IMR-90 (cell line): Measurements from ENCODE around the gene MAGI1. TPM values are rescaled to one million over a fixed set of nuclear protein-coding genes. Genes with fewer than 3 reads are reported as not detected.

ENCODE experiments used
- ATAC-seq: fragments of 200-7000 bp; cut with Tn5 transposase; 2 replicates; pipeline ENCODE4 v1.9.1; 2020; ENCODE audit warnings: low read depth, mild to moderate bottlenecking, moderate library complexity
- BruUV-seq: library from RNA; stranded (reverse); fragments of 400-500 nt; replicated peaks from 2 replicates; lab custom pipeline; 2021; lab: Mats Ljungman, UMichigan
- CTCF ChIA-PET: fragments of 300-600 bp; formaldehyde crosslinking; extraction: SDS; loops from one replicate; lab custom pipeline; 2021; ENCODE audit warnings: antibody characterized with exemption; lab: Yijun Ruan, JAX
- POLR2A ChIA-PET: fragments of 300-600 bp; sonication (Branson Sonifier 250); formaldehyde crosslinking; loops from one replicate; lab custom pipeline; 2022; ENCODE audit warnings: antibody characterized with exemption; ENCODE audit not compliant: unreplicated experiment; lab: Charles Lee
- DNase-seq: peaks from one replicate; pipeline ENCODE4 v3.0.0; 2013
- H2AFZ ChIP-seq: replicated peaks from 2 replicates; pipeline ENCODE3; 2013; ENCODE audit warnings: low read length, mild to moderate bottlenecking; ENCODE audit not compliant: poor library complexity
- H2AK5ac ChIP-seq: 2 replicates; pipeline ENCODE4 v1.6.1; 2013; ENCODE audit warnings: low read depth, low read length, inconsistent platforms
- H2AK9ac ChIP-seq: replicated peaks from 2 replicates; pipeline ENCODE3; 2013; ENCODE audit warnings: mild to moderate bottlenecking, low read depth, low read length, moderate library complexity; ENCODE audit not compliant: poor library complexity
- H2BK120ac ChIP-seq: 2 replicates; pipeline ENCODE4 v1.6.1; 2013; ENCODE audit warnings: low read depth, low read length, inconsistent platforms
- H2BK15ac ChIP-seq: 3 replicates; pipeline ENCODE4 v1.6.1; 2013; ENCODE audit warnings: low read depth, low read length, inconsistent platforms
- H2BK20ac ChIP-seq: 2 replicates; pipeline ENCODE4 v1.6.1; 2013; ENCODE audit warnings: low read depth, mild to moderate bottlenecking, inconsistent platforms, low read length, moderate library complexity
- H2BK5ac ChIP-seq: 2 replicates; pipeline ENCODE4 v1.6.1; 2013; ENCODE audit warnings: mild to moderate bottlenecking, low read depth, low read length, inconsistent platforms; ENCODE audit not compliant: poor library complexity, severe bottlenecking
- H3K14ac ChIP-seq: replicated peaks from 2 replicates; pipeline ENCODE4 v1.6.1; 2013; ENCODE audit warnings: low read depth, low read length, inconsistent platforms
- H3K18ac ChIP-seq: 2 replicates; pipeline ENCODE4 v1.6.1; 2013; ENCODE audit warnings: low read depth, low read length, control low read depth
- H3K23ac ChIP-seq: 2 replicates; pipeline ENCODE4 v1.6.1; 2013; ENCODE audit warnings: low read depth, low read length, inconsistent platforms
- H3K27ac ChIP-seq: 2 replicates; pipeline ENCODE4 v1.5.1; 2013; ENCODE audit warnings: mild to moderate bottlenecking, control low read depth, low read length; ENCODE audit not compliant: insufficient read depth
- H3K27me3 ChIP-seq: 2 replicates; pipeline ENCODE4 v1.6.1; 2013; ENCODE audit warnings: low read length; ENCODE audit not compliant: control insufficient read depth, insufficient read depth
- H3K36me3 ChIP-seq: 2 replicates; pipeline ENCODE4 v1.6.1; 2013; ENCODE audit warnings: low read length, mixed read lengths; ENCODE audit not compliant: control insufficient read depth, insufficient read depth
- H3K4ac ChIP-seq: 2 replicates; pipeline ENCODE4 v1.6.1; 2013; ENCODE audit warnings: low read depth, low read length, inconsistent platforms
- H3K4me1 ChIP-seq: 2 replicates; pipeline ENCODE4 v1.6.1; 2013; ENCODE audit warnings: low read length, mixed read lengths; ENCODE audit not compliant: control insufficient read depth, insufficient read depth
- H3K4me2 ChIP-seq: 2 replicates; pipeline ENCODE4 v1.6.1; 2013; ENCODE audit warnings: low read depth, mild to moderate bottlenecking, control low read depth, low read length, moderate library complexity
- H3K4me3 ChIP-seq: 2 replicates; pipeline ENCODE4 v1.5.1; 2013; ENCODE audit warnings: low read depth, mild to moderate bottlenecking, control low read depth, low read length, moderate library complexity; ENCODE audit not compliant: insufficient read depth
- H3K56ac ChIP-seq: 2 replicates; pipeline ENCODE4 v1.6.1; 2013; ENCODE audit warnings: low read length, inconsistent platforms; ENCODE audit not compliant: insufficient read depth; ENCODE audit errors: extremely low read depth
- H3K79me1 ChIP-seq, 2 experiments: 2 replicates each; pipeline ENCODE4 v1.6.1; 2013; ENCODE audit warnings: low read length in 2 of 2, inconsistent platforms in 1 of 2, low read depth in 1 of 2
- H3K9ac ChIP-seq: 2 replicates; pipeline ENCODE4 v1.6.1; 2013; ENCODE audit warnings: low read depth, low read length, control low read depth
- H3K9me1 ChIP-seq: 2 replicates; pipeline ENCODE4 v1.6.1; 2013; ENCODE audit warnings: low read length, inconsistent platforms; ENCODE audit not compliant: insufficient read depth
- H3K9me3 ChIP-seq: 2 replicates; pipeline ENCODE4 v1.6.1; 2013; ENCODE audit warnings: low read length; ENCODE audit not compliant: control insufficient read depth, insufficient read depth
- H4K20me1 ChIP-seq: 2 replicates; pipeline ENCODE4 v1.6.1; 2013; ENCODE audit warnings: low read length, inconsistent platforms; ENCODE audit not compliant: insufficient read depth
- H4K5ac ChIP-seq: 2 replicates; pipeline ENCODE4 v1.6.1; 2013; ENCODE audit warnings: mild to moderate bottlenecking, low read depth, low read length, control low read depth
- H4K8ac ChIP-seq, 2 experiments: 2 replicates each; pipeline ENCODE4 v1.6.1; 2013; ENCODE audit warnings: low read depth in 2 of 2, low read length in 2 of 2, control low read depth in 1 of 2, inconsistent platforms in 1 of 2
- H4K91ac ChIP-seq: 2 replicates; pipeline ENCODE4 v1.6.1; 2013; ENCODE audit warnings: low read depth, low read length, inconsistent platforms; ENCODE audit not compliant: insufficient read depth
- BHLHE40 ChIP-seq: fragments of 150-350 bp; IDR thresholded peaks from 2 replicates; pipeline ENCODE4 v1.6.1; 2016; ENCODE audit warnings: mild to moderate bottlenecking, low read depth, low read length
- CEBPB ChIP-seq: IDR thresholded peaks from 2 replicates; pipeline ENCODE4 v1.6.1; 2012; ENCODE audit warnings: low read depth, low read length, improper control_type of control experiment
- MXI1 ChIP-seq: IDR thresholded peaks from 2 replicates; pipeline ENCODE4 v1.6.1; 2012; ENCODE audit warnings: low read depth, mild to moderate bottlenecking, low read length, moderate library complexity, borderline replicate concordance
- POLR2A ChIP-seq: IDR thresholded peaks from 2 replicates; pipeline ENCODE4 v1.6.1; 2012; ENCODE audit warnings: mild to moderate bottlenecking, low read depth, low read length
- RAD21 ChIP-seq: IDR thresholded peaks from 2 replicates; pipeline ENCODE4 v1.6.1; 2012; ENCODE audit warnings: low read length, improper control_type of control experiment
- WGBS, 2 experiments: methylation state at CpG; one replicate each; pipeline versions ENCODE4 v1.1.5 to v1.1.7; 2013; ENCODE audit warnings: missing lambda C conversion rate in 2 of 2; ENCODE audit not compliant: insufficient read length in 1 of 2; ENCODE audit errors: extremely low coverage in 2 of 2; 5-methylcytosine and 5-hydroxymethylcytosine counted together
- dilution Hi-C: fragments of 300-500 bp; cut with HindIII; formaldehyde crosslinking; loops from one replicate; pipeline ENCODE4 v1.14.3; 2018; ENCODE audit warnings: low sequenced_read_pairs; ENCODE audit not compliant: unreplicated experiment
- in situ Hi-C: fragments of 300-500 bp; cut with MboI; formaldehyde crosslinking; loops from 3 replicates; pipeline ENCODE4 v1.14.3; 2019; ENCODE audit warnings: low sequenced_read_pairs, inconsistent platforms, mixed read lengths
- intact Hi-C: fragments of 100-400 bp; cut with micrococcal nuclease; formaldehyde crosslinking; loops from 2 replicates; pipeline ENCODE4 v1.10.0; 2022
- polyA plus RNA-seq, 3 experiments: library from polyadenylated mRNA; depleted of rRNA; stranded (reverse); fragments of >200 nt; gene quantifications; 2 replicates each; pipeline ENCODE4 v1.2.3, GENCODE V29; 2012; ENCODE audit warnings: low replicate concordance in 1 of 3
- total RNA-seq: library from RNA; depleted of rRNA; stranded (reverse); fragments of >200 nt; gene quantifications from 2 replicates; pipeline ENCODE4 v1.2.3, GENCODE V29; 2012

MAGI1 gene
- total and polyA plus RNA-seq, 2 of the 4 experiments (the other 2 are of a cell fraction) = 14.5 to 24.2 TPM

GRCh38 chr3:65633018-65633638 is 405.6 kb downstream of the MAGI1 start:
- intact Hi-C loops (no loop called here), dilution Hi-C loops (no loop called here), in situ Hi-C loops (no loop called here)
- WGBS, 2 experiments = no CpG with 5 or more reads among the region's 7 CpGs
- Histone ChIP-seq H3K18ac (no peak overlapping the region), H4K20me1 (peaks cover 4% of the 10 kb centered on the region; the same call in 1 of the 2 replicates), H3K9me1 (no peaks in the 10 kb centered on the region), H3K23ac (0 out of 2 replicates have a peak overlapping the region, but pooled peaks have one; percentile 9), H3K4me1 (peaks cover 3% of the 10 kb centered on the region), H3K27me3 (no peaks in the 10 kb centered on the region), H2BK20ac (no peak overlapping the region), H4K8ac (no peak overlapping the region), H3K56ac (no peak overlapping the region), H2BK120ac (no peak overlapping the region), H2AFZ (no peak overlapping the region), H4K5ac (no peak overlapping the region), H4K91ac (no peak overlapping the region), H3K4me3 (no peak overlapping the region), H2BK5ac (no peak overlapping the region), H3K79me1 (peaks cover 7 to 24% of the 10 kb centered on the region in 2 experiments), H3K14ac (no peak overlapping the region), H2AK5ac (no peak overlapping the region), H3K27ac (no peak overlapping the region), H3K4me2 (peak overlapping the region; percentile 27), H3K36me3 (no peaks in the 10 kb centered on the region), H3K9ac (no peak overlapping the region), H3K9me3 (no peaks in the 10 kb centered on the region), H2BK15ac (no peak overlapping the region), H3K4ac (0 out of 2 replicates have a peak overlapping the region, but pooled peaks have one; percentile 6), H2AK9ac (no peak overlapping the region)
- 0 out of 2 replicates have a peak, but pooled peaks have one; percentile 1 for TF ChIP-seq BHLHE40
- no peak for TF ChIP-seq MXI1
- no peak for TF ChIP-seq POLR2A
- TF ChIP-seq CEBPB = no peak
- TF ChIP-seq RAD21 = no peak
- CTCF ChIA-PET = interaction anchor here (0.7 to 1.7 kb wide), 2 partner anchors 10 to 23 kb away, joined by 3 to 4 read pairs; no protein-coding TSS in a partner anchor
- BruUV-seq = no TSS peak
- peak; percentile 39 for DNase-seq
- peak; percentile 24; the same call in 1 of the 2 replicates for ATAC-seq
- POLR2A ChIA-PET = no interaction called here
